Adrenal gland (tissue), 5 donors: ENCODE results near the gene CADM4.

ENCODE experiments used
- CTCF ChIP-seq, 6 experiments: fragments of 450-650 bp in 4 of 6; fragments of 200-600 bp in 2 of 6; sonication (generic) in 1 of 6; IDR thresholded peaks; 1 replicate in 5 of 6; 2 replicates in 1 of 6; pipeline versions ENCODE4 v1.5.1 to v1.8.0; 2016 to 2021; ENCODE audit warnings: antibody characterized with exemption in 6 of 6, mild to moderate bottlenecking in 2 of 6, moderate library complexity in 1 of 6
- POLR2A ChIP-seq, 2 donors: fragments of 450-650 bp; IDR thresholded peaks; one replicate each; pipeline ENCODE4 v1.6.1; 2017; ENCODE audit warnings: antibody characterized with exemption in 2 of 2, mild to moderate bottlenecking in 2 of 2, moderate library complexity in 1 of 2
- donor health status: DM: no; HTN: no; CAD: no.

- TF ChIP-seq CTCF (IDR thresholded peaks at IDR 0.05) = no peak
- TF ChIP-seq POLR2A (IDR thresholded peaks at IDR 0.05) = no peak
Observed at GRCh38 chr19:43634872-43635560, 4.6 kb downstream of the CADM4 start.
